Stimulated activated CD8-positive, alpha-beta memory T cell treated with anti-CD3 and anti-CD28 coated beads, Interleukin-12 subunit alpha, Interleukin-12 subunit beta, amount 100 ng/mL, for 24 hours (primary cell): ENCODE results near the gene CACNG8.
"Not testable (repeated sequence)": the region's sequence is repeated elsewhere in the genome, so short reads cannot be mapped to it uniquely, and the experiment has no call there.

Experiments used
- DNase-seq: peaks from one replicate; pipeline ENCODE4 v3.0.0-alpha.2; 2020; ENCODE audit errors: extremely low read depth

The CACNG8 gene

GRCh38 chr19:53962887-53963431, at the start of gene CACNG8:
TSS of gene CACNG8 (plus strand) at chr19:53962937.
- DNase-seq, result no peak

GRCh38 chr19:53915000-53915399, 47.7 kb upstream of the CACNG8 start:
- no peak for DNase-seq

GRCh38 chr19:53916004-53916403, 46.7 kb upstream of the CACNG8 start:
- no peak for DNase-seq

GRCh38 chr19:53917356-53917755, 45.4 kb upstream of the CACNG8 start:
- DNase-seq, result no peak

- DNase-seq, result no peak
These were observed 35.0 kb upstream of the CACNG8 start for GRCh38 chr19:53927739-53928138.

GRCh38 chr19:53936029-53936428, 26.7 kb upstream of the CACNG8 start:
- no peak for DNase-seq

GRCh38 chr19:53942001-53942786, 20.5 kb upstream of the CACNG8 start:
- no peak for DNase-seq

GRCh38 chr19:53944416-53944815, 18.3 kb upstream of the CACNG8 start:
- no peak for DNase-seq

GRCh38 chr19:53944933-53945332, 17.8 kb upstream of the CACNG8 start:
- DNase-seq, result no peak

GRCh38 chr19:53945441-53945840, 17.3 kb upstream of the CACNG8 start:
- no peak for DNase-seq

GRCh38 chr19:53945998-53946397, 16.7 kb upstream of the CACNG8 start:
- DNase-seq, result no peak

- no peak for DNase-seq
These were observed 15.1 kb upstream of the CACNG8 start for GRCh38 chr19:53947624-53948023.

- DNase-seq, result not testable (repeated sequence)
These were observed 14.1 kb upstream of the CACNG8 start for GRCh38 chr19:53948611-53949010.

- DNase-seq, result no peak
These were observed 11.3 kb upstream of the CACNG8 start for GRCh38 chr19:53951436-53951835.

GRCh38 chr19:53951947-53952346, 10.8 kb upstream of the CACNG8 start:
- no peak for DNase-seq

- DNase-seq, result no peak
These were observed 9.4 kb upstream of the CACNG8 start for GRCh38 chr19:53953383-53953782.

- DNase-seq, result no peak
These were observed 5.1 kb upstream of the CACNG8 start for GRCh38 chr19:53957448-53958167.

GRCh38 chr19:53958168-53958571, 4.6 kb upstream of the CACNG8 start:
- DNase-seq, result no peak

- DNase-seq, result no peak
These were observed 3.6 kb upstream of the CACNG8 start for GRCh38 chr19:53958823-53959757.

- no peak for DNase-seq
These were observed 2.5 kb upstream of the CACNG8 start for GRCh38 chr19:53960187-53960586.

GRCh38 chr19:53960886-53961285, 1.9 kb upstream of the CACNG8 start:
- no peak for DNase-seq
